Neural crest cell (in vitro differentiated cells): ENCODE measurements around the gene FOXK2. TPM values are rescaled to one million over a fixed set of nuclear protein-coding genes. Genes with fewer than 3 reads are reported as not detected.
A peak's percentile ranks its signal among the peaks of the same experiment; 100 is the strongest.

Experiments used
- DNase-seq: peaks from one replicate; pipeline ENCODE4 v3.0.0; 2021; ENCODE audit warnings: low read depth, mixed read lengths, low spot score
- H3K27ac Mint-ChIP-seq: one replicate; pipeline ENCODE4 v1.8.0; 2021; ENCODE audit warnings: mild to moderate bottlenecking, mixed read lengths; ENCODE audit not compliant: unreplicated experiment
- H3K27me3 Mint-ChIP-seq: 2 replicates; pipeline ENCODE4 v1.8.0; 2021; ENCODE audit warnings: low read depth, mild to moderate bottlenecking, mixed read lengths
- H3K36me3 Mint-ChIP-seq: 2 replicates; pipeline ENCODE4 v1.8.0; 2021; ENCODE audit warnings: low read depth, mild to moderate bottlenecking, mixed read lengths
- H3K4me1 Mint-ChIP-seq: 2 replicates; pipeline ENCODE4 v1.8.0; 2021; ENCODE audit warnings: mixed read lengths
- H3K4me3 Mint-ChIP-seq: one replicate; pipeline ENCODE4 v1.8.0; 2021; ENCODE audit warnings: mild to moderate bottlenecking, mixed read lengths
- H3K9me3 Mint-ChIP-seq: 2 replicates; pipeline ENCODE4 v1.8.0; 2021; ENCODE audit warnings: mixed read lengths
- CTCF ChIP-seq: fragments of 200-600 bp; sonication (generic); conservative IDR thresholded peaks from 2 replicates; pipeline ENCODE4 v1.5.0; 2021; ENCODE audit warnings: antibody characterized with exemption, mild to moderate bottlenecking
- total RNA-seq: library from RNA; stranded (reverse); gene quantifications from 2 replicates; pipeline ENCODE4 v1.2.1, GENCODE V29; 2021

FOXK2 gene
- total RNA-seq, 1 donor from 2014 or later: 84.3 TPM

GRCh38 chr17:82614095-82614631 lies 94.6 kb downstream of the FOXK2 start:
- peaks cover 38% of the 10 kb centered on the region for H3K36me3 Mint-ChIP-seq
- H3K27me3 Mint-ChIP-seq: no peaks in the 10 kb centered on the region
- no peak for TF ChIP-seq CTCF
- H3K27ac Mint-ChIP-seq: no peak overlapping the region
- DNase-seq: no peak
- H3K9me3 Mint-ChIP-seq: no peaks in the 10 kb centered on the region
- H3K4me3 Mint-ChIP-seq: no peak overlapping the region
- H3K4me1 Mint-ChIP-seq: peaks cover 4% of the 10 kb centered on the region

- Mint-ChIP-seq H3K36me3 (peaks cover 31% of the 10 kb centered on the region), H3K4me1 (peaks cover 4% of the 10 kb centered on the region), H3K4me3 (peak overlapping the region; percentile 44), H3K9me3 (no peaks in the 10 kb centered on the region), H3K27ac (peak overlapping the region; percentile 75), H3K27me3 (no peaks in the 10 kb centered on the region)
- no peak for DNase-seq
- TF ChIP-seq CTCF: no peak
Observed at GRCh38 chr17:82615084-82616020, 95.8 kb downstream of the FOXK2 start.

GRCh38 chr17:82616021-82616711 lies 96.6 kb downstream of the FOXK2 start:
- Mint-ChIP-seq H3K36me3 (peaks cover 33% of the 10 kb centered on the region), H3K4me3 (no peak overlapping the region), H3K27ac (peak overlapping the region; percentile 75), H3K9me3 (no peaks in the 10 kb centered on the region), H3K4me1 (peaks cover 4% of the 10 kb centered on the region), H3K27me3 (no peaks in the 10 kb centered on the region)
- DNase-seq: no peak
- TF ChIP-seq CTCF: no peak

- Mint-ChIP-seq H3K27ac (no peak overlapping the region), H3K36me3 (peaks cover 22% of the 10 kb centered on the region), H3K4me3 (no peak overlapping the region), H3K27me3 (no peaks in the 10 kb centered on the region), H3K4me1 (no peaks in the 10 kb centered on the region), H3K9me3 (no peaks in the 10 kb centered on the region)
- no peak for DNase-seq
- no peak for TF ChIP-seq CTCF
Observed at GRCh38 chr17:82619211-82619610, 99.7 kb downstream of the FOXK2 start.

GRCh38 chr17:82619641-82620040 lies 100.1 kb downstream of the FOXK2 start:
- Mint-ChIP-seq H3K36me3 (peaks cover 19% of the 10 kb centered on the region), H3K4me3 (no peak overlapping the region), H3K9me3 (no peaks in the 10 kb centered on the region), H3K4me1 (no peaks in the 10 kb centered on the region), H3K27ac (peak overlapping the region; percentile 57), H3K27me3 (no peaks in the 10 kb centered on the region)
- DNase-seq: no peak
- no peak for TF ChIP-seq CTCF
